HFF-Myc (cell line): ENCODE measurements around the gene HNRNPAB.

Experiments used
- DNase-seq: peaks from one replicate; pipeline ENCODE4 v3.0.0-alpha.2; 2011; ENCODE audit warnings: low read depth; ENCODE audit errors: extremely low read depth
- H3K4me3 ChIP-seq: replicated peaks from 2 replicates; pipeline ENCODE4 v1.5.1; 2011; ENCODE audit warnings: low read depth, mild to moderate bottlenecking, control low read depth, low read length
- CTCF ChIP-seq: IDR thresholded peaks from 2 replicates; pipeline ENCODE4 v1.5.1; 2012; ENCODE audit warnings: mild to moderate bottlenecking, low read depth, low read length, control low read depth; ENCODE audit errors: missing control alignments

HNRNPAB gene

GRCh38 chr5:178211095-178212048 lies 7.0 kb downstream of the HNRNPAB start:
- H3K4me3 ChIP-seq = no peak overlapping the region
- TF ChIP-seq CTCF = no peak
- no peak for DNase-seq

DNA sequence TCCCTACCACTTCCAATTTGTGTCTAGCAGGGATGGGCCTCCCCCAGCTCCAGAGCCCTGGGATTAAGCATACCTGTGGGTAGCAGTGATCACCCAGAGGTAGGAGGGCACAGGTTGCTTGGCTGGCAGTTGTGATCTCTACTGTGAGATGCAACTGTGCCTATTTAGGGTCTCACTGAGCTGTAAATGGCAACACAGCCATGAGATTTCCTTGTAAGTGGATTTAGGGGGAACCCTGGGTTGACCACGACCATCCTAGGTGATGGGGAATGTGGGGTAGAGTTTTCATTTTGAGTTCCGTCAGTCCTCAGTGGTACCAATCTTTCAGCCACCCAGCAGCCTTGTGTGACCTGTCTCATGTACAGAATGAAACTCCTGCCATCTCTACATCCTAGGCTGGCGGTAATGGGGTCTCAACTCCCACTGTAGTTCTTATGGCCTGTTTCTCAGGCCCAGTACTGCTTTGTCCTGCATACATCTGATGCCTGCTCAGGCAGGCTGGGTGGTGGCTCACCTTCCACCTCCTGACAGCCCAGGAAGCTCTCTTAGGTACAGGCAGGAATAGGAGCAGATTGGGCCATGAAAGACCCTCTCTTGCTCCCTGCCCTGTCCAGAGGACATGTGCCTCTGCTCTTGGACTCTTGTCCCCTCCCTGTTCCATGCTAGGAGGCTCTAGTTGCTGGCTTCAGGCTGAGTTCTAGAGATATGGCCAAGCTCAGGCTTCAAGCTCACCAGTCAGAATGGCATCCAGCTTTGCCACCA lies 8.1 kb downstream of the HNRNPAB start:
- H3K4me3 ChIP-seq = no peak overlapping the region
- no peak for TF ChIP-seq CTCF
- no peak for DNase-seq

DNA sequence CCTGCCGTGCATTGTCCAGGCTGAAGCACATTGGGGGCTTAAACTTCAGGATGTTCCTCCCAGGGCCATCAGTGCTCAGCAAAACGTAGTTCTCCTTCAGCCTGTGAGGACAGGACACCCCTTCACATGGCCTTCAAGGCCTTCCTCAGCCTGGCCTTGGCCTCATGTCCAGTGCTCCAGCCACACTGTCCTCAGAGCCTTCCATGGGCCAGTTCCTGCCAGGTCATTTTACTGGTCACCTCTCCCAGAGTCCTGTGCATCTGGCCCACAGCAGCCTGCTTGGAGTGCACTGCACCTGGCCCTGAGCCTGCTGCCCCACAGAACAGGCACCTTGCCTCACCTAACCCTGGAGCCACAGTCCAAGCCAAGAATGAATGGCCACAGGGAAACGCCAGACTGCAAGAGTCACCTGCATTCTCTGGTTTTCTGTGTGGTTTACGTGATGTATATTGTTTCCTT lies 8.7 kb downstream of the HNRNPAB start:
- no peak for DNase-seq
- TF ChIP-seq CTCF = no peak
- no peak overlapping the region for H3K4me3 ChIP-seq

DNA sequence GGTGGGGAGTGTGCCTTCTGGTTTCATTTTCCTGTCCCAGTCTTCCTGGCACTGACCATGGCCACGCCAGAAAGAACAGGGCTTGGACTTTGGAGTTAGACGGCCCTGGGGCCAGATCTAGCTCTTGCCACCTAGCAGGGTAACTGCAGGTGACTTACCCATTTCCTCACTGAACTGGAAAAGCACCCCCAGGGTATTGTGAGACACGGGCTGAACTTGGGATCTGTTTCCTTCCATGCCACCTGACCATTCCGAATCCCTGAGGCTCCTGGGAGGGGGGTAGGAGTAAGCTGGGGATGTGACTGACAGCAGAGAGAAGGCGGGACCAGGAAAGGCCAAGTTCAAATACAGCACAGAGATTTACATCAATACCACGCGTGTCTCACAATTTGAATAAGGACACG lies 9.4 kb downstream of the HNRNPAB start:
- DNase-seq = no peak
- H3K4me3 ChIP-seq = no peak overlapping the region
- TF ChIP-seq CTCF = no peak

GRCh38 chr5:178214160-178214803 lies 9.9 kb downstream of the HNRNPAB start:
- TF ChIP-seq CTCF = no peak
- H3K4me3 ChIP-seq = no peak overlapping the region
- DNase-seq = no peak

GRCh38 chr5:178215280-178216002 lies 11.1 kb downstream of the HNRNPAB start:
- no peak for TF ChIP-seq CTCF
- no peak overlapping the region for H3K4me3 ChIP-seq
- no peak for DNase-seq
